ENCODE results near the gene MMP2.

DNA sequence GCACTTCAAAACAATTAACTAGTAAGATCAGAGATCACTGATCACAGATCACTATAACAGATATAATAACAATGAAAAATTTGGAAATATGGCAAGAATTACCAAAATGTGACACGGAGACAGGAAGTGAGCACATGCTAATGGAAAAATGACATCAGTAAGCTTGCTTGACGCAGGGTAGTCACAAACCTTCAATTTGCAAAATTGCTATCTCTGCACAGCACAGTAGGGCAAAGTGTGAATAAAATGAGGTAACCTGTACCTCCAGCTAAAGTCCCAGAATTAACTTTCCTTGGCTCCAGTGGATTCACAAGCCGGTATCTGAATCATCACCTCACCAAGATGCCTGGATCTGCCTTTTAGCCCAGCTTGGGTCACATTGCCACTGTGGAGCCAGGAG lies 4.2 kb upstream of the MMP2 start:
- TF ChIP-seq, protein P1, sequence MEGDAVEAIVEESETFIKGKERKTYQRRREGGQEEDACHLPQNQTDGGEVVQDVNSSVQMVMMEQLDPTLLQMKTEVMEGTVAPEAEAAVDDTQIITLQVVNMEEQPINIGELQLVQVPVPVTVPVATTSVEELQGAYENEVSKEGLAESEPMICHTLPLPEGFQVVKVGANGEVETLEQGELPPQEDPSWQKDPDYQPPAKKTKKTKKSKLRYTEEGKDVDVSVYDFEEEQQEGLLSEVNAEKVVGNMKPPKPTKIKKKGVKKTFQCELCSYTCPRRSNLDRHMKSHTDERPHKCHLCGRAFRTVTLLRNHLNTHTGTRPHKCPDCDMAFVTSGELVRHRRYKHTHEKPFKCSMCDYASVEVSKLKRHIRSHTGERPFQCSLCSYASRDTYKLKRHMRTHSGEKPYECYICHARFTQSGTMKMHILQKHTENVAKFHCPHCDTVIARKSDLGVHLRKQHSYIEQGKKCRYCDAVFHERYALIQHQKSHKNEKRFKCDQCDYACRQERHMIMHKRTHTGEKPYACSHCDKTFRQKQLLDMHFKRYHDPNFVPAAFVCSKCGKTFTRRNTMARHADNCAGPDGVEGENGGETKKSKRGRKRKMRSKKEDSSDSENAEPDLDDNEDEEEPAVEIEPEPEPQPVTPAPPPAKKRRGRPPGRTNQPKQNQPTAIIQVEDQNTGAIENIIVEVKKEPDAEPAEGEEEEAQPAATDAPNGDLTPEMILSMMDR (conservative IDR thresholded peaks at IDR 0.05; ENCODE audit: low read depth, low read length): no peak
- no peak for TF ChIP-seq EZH2 (IDR thresholded peaks at IDR 0.05; ENCODE audit: low read length, unreplicated experiment)
- no peak for TF ChIP-seq EZH2phosphoT487 (IDR thresholded peaks at IDR 0.05; ENCODE audit: borderline replicate concordance, low read length)
